SJSA1 (cell line): Measurements from ENCODE around the gene JAK2. TPM values are rescaled to one million over a fixed set of nuclear protein-coding genes. Genes with fewer than 3 reads are reported as not detected.
"Not testable (repeated sequence)": the region's sequence is repeated elsewhere in the genome, so short reads cannot be mapped to it uniquely, and the experiment has no call there.

Experiments used
- DNase-seq, 2 experiments: peaks; one replicate each; pipeline ENCODE4 v3.0.0-alpha.2; 2015 to 2020; ENCODE audit warnings: low spot score in 2 of 2, low read depth in 1 of 2
- H3K27ac ChIP-seq: fragments of 250-450 bp; sonication (Bioruptor Pico); 2 replicates; pipeline ENCODE4 v1.5.1; 2020; ENCODE audit warnings: mild to moderate bottlenecking, moderate library complexity
- H3K27me3 ChIP-seq: fragments of 250-450 bp; sonication (Bioruptor Pico); replicated peaks from 2 replicates; pipeline ENCODE4 v1.5.1; 2020; ENCODE audit warnings: mild to moderate bottlenecking, moderate library complexity
- H3K36me3 ChIP-seq: fragments of 250-450 bp; sonication (Bioruptor Pico); 2 replicates; pipeline ENCODE4 v1.5.1; 2020; ENCODE audit warnings: mild to moderate bottlenecking
- H3K4me1 ChIP-seq: fragments of 250-450 bp; sonication (Bioruptor Pico); replicated peaks from 2 replicates; pipeline ENCODE4 v1.6.1; 2021; ENCODE audit warnings: mild to moderate bottlenecking
- H3K4me3 ChIP-seq: fragments of 250-450 bp; sonication (Bioruptor Pico); 2 replicates; pipeline ENCODE4 v1.5.1; 2020; ENCODE audit warnings: mild to moderate bottlenecking
- H3K9me3 ChIP-seq: fragments of 250-450 bp; sonication (Bioruptor Pico); replicated peaks from 2 replicates; pipeline ENCODE4 v1.5.1; 2020; ENCODE audit warnings: mild to moderate bottlenecking
- total RNA-seq: library from RNA; depleted of rRNA; stranded (reverse); fragments of >200 nt; shearing (Covaris generic); gene quantifications from 2 replicates; pipeline ENCODE4 v1.2.3, GENCODE V29; 2014; rRNA removed

The JAK2 gene
- 4.2 and 5.7 TPM in 2 replicates for total RNA-seq

GRCh38 chr9:4984621-4985385, at the start of gene JAK2:
JAK2 (plus strand) TSS chr9:4985272; CDS start chr9:5021988, 36,716 bp downstream.
- peak within 1 kb of the TSS; percentile 97 for H3K27ac ChIP-seq
- DNase-seq: peak; percentile 89 to 90
- no peaks in the 10 kb centered on the region for H3K27me3 ChIP-seq
- peaks cover 7% of the 10 kb centered on the region; the same call in 1 of the 2 replicates for H3K36me3 ChIP-seq
- H3K4me1 ChIP-seq: peaks cover 34% of the 10 kb centered on the region
- peak within 1 kb of the TSS; percentile 86 for H3K4me3 ChIP-seq
- no peaks in the 10 kb centered on the region for H3K9me3 ChIP-seq

- H3K4me3 ChIP-seq: no peak overlapping the region
- no peaks in the 10 kb centered on the region for H3K36me3 ChIP-seq
- no peak for DNase-seq
Observed at GRCh38 chr9:4936277-4936676, 48.8 kb upstream of the JAK2 start.

GRCh38 chr9:4936823-4937222, 48.2 kb upstream of the JAK2 start:
- no peak for DNase-seq
- Histone ChIP-seq H3K27ac (no peak overlapping the region), H3K36me3 (no peaks in the 10 kb centered on the region), H3K9me3 (no peaks in the 10 kb centered on the region), H3K4me1 (no peaks in the 10 kb centered on the region), H3K27me3 (no peaks in the 10 kb centered on the region), H3K4me3 (no peak overlapping the region)

More at GRCh38 chr9:4936277-4936676, 48.8 kb upstream of the JAK2 start:
- H3K9me3 ChIP-seq: no peaks in the 10 kb centered on the region
- H3K27me3 ChIP-seq: no peaks in the 10 kb centered on the region
- no peaks in the 10 kb centered on the region for H3K4me1 ChIP-seq
- H3K27ac ChIP-seq: no peak overlapping the region

GRCh38 chr9:4937446-4937845, 47.6 kb upstream of the JAK2 start:
- Histone ChIP-seq H3K36me3 (no peaks in the 10 kb centered on the region), H3K9me3 (no peaks in the 10 kb centered on the region), H3K27me3 (no peaks in the 10 kb centered on the region), H3K4me3 (no peak overlapping the region), H3K27ac (no peak overlapping the region), H3K4me1 (no peaks in the 10 kb centered on the region)
- no peak for DNase-seq

- no peaks in the 10 kb centered on the region for H3K4me1 ChIP-seq
- no peak for DNase-seq
- no peaks in the 10 kb centered on the region for H3K27me3 ChIP-seq
- no peak overlapping the region for H3K27ac ChIP-seq
- no peak overlapping the region for H3K4me3 ChIP-seq
- H3K9me3 ChIP-seq: no peaks in the 10 kb centered on the region
- no peaks in the 10 kb centered on the region for H3K36me3 ChIP-seq
Observed at GRCh38 chr9:4938496-4938895, 46.6 kb upstream of the JAK2 start.

- DNase-seq: no peak
- H3K36me3 ChIP-seq: no peaks in the 10 kb centered on the region
- H3K4me1 ChIP-seq: no peaks in the 10 kb centered on the region
- no peak overlapping the region for H3K4me3 ChIP-seq
- no peaks in the 10 kb centered on the region for H3K27me3 ChIP-seq
- no peak overlapping the region for H3K27ac ChIP-seq
- no peaks in the 10 kb centered on the region for H3K9me3 ChIP-seq
Observed at GRCh38 chr9:4939118-4939561, 45.9 kb upstream of the JAK2 start.

- H3K9me3 ChIP-seq, H3K36me3 ChIP-seq, H3K27me3 ChIP-seq, H3K4me1 ChIP-seq, DNase-seq, H3K4me3 ChIP-seq, H3K27ac ChIP-seq: not testable (repeated sequence)
Observed at GRCh38 chr9:4942042-4942691, 42.9 kb upstream of the JAK2 start.

- no peaks in the 10 kb centered on the region for H3K36me3 ChIP-seq
- H3K27me3 ChIP-seq: no peaks in the 10 kb centered on the region
- no peak overlapping the region for H3K4me3 ChIP-seq
- no peaks in the 10 kb centered on the region for H3K4me1 ChIP-seq
- DNase-seq: no peak
- no peaks in the 10 kb centered on the region for H3K9me3 ChIP-seq
- H3K27ac ChIP-seq: no peak overlapping the region
Observed at GRCh38 chr9:4943346-4943745, 41.7 kb upstream of the JAK2 start.

GRCh38 chr9:4944431-4945211, 40.5 kb upstream of the JAK2 start:
- not testable (repeated sequence) for DNase-seq, H3K27ac ChIP-seq, H3K4me3 ChIP-seq, H3K27me3 ChIP-seq, H3K36me3 ChIP-seq, H3K9me3 ChIP-seq, H3K4me1 ChIP-seq

- no peak for DNase-seq
- Histone ChIP-seq H3K4me3 (no peak overlapping the region), H3K27me3 (no peaks in the 10 kb centered on the region), H3K9me3 (no peaks in the 10 kb centered on the region), H3K36me3 (no peaks in the 10 kb centered on the region), H3K27ac (no peak overlapping the region), H3K4me1 (no peaks in the 10 kb centered on the region)
Observed at GRCh38 chr9:4946937-4947336, 38.1 kb upstream of the JAK2 start.

GRCh38 chr9:4955836-4956235, 29.2 kb upstream of the JAK2 start:
- H3K4me3 ChIP-seq: no peak overlapping the region
- H3K9me3 ChIP-seq: no peaks in the 10 kb centered on the region
- H3K36me3 ChIP-seq: no peaks in the 10 kb centered on the region
- H3K27me3 ChIP-seq: no peaks in the 10 kb centered on the region
- no peaks in the 10 kb centered on the region for H3K4me1 ChIP-seq
- no peak for DNase-seq
- H3K27ac ChIP-seq: no peak overlapping the region

GRCh38 chr9:4959031-4959430, 26.0 kb upstream of the JAK2 start:
- no peak overlapping the region for H3K27ac ChIP-seq

GRCh38 chr9:4962085-4962484, 23.0 kb upstream of the JAK2 start:
- H3K4me1 ChIP-seq: no peaks in the 10 kb centered on the region
- H3K27ac ChIP-seq: no peak overlapping the region
- H3K36me3 ChIP-seq: no peaks in the 10 kb centered on the region
- no peaks in the 10 kb centered on the region for H3K9me3 ChIP-seq
- H3K27me3 ChIP-seq: no peaks in the 10 kb centered on the region
- DNase-seq: no peak
- H3K4me3 ChIP-seq: no peak overlapping the region

More at GRCh38 chr9:4959031-4959430, 26.0 kb upstream of the JAK2 start:
- H3K36me3 ChIP-seq: no peaks in the 10 kb centered on the region
- DNase-seq: no peak
- H3K27me3 ChIP-seq: no peaks in the 10 kb centered on the region
- H3K4me3 ChIP-seq: no peak overlapping the region
- no peaks in the 10 kb centered on the region for H3K4me1 ChIP-seq
- H3K9me3 ChIP-seq: no peaks in the 10 kb centered on the region

GRCh38 chr9:4964540-4964939, 20.5 kb upstream of the JAK2 start:
- H3K9me3 ChIP-seq: no peaks in the 10 kb centered on the region
- no peak overlapping the region for H3K27ac ChIP-seq
- no peak overlapping the region for H3K4me3 ChIP-seq
- DNase-seq: no peak
- H3K27me3 ChIP-seq: no peaks in the 10 kb centered on the region
- H3K4me1 ChIP-seq: no peaks in the 10 kb centered on the region
- H3K36me3 ChIP-seq: no peaks in the 10 kb centered on the region
